Gastroesophageal sphincter (tissue), 3 donors: ENCODE results near the gene GRIN1.

Source experiments
- CTCF ChIP-seq, 4 experiments: fragments of 200-600 bp in 2 of 4; fragments of 450-650 bp in 2 of 4; sonication (generic) in 1 of 4; IDR thresholded peaks; one replicate each; pipeline ENCODE4 v1.5.1; 2017 to 2019; ENCODE audit warnings: antibody characterized with exemption in 4 of 4, mild to moderate bottlenecking in 2 of 4, moderate library complexity in 2 of 4
- EP300 ChIP-seq: sonication (generic); formaldehyde crosslinking; IDR thresholded peaks from one replicate; pipeline ENCODE4 v1.6.1; 2017; ENCODE audit warnings: antibody characterized with exemption, mild to moderate bottlenecking
- POLR2A ChIP-seq, 2 donors: fragments of 450-650 bp; IDR thresholded peaks; one replicate each; pipeline ENCODE4 v1.6.1; 2017; ENCODE audit warnings: antibody characterized with exemption in 2 of 2, mild to moderate bottlenecking in 2 of 2, moderate library complexity in 1 of 2
- POLR2AphosphoS5 ChIP-seq: sonication (generic); formaldehyde crosslinking; IDR thresholded peaks from one replicate; pipeline ENCODE4 v1.6.1; 2017; ENCODE audit warnings: antibody characterized with exemption

- no peak for TF ChIP-seq CTCF (IDR thresholded peaks at IDR 0.05)
- TF ChIP-seq POLR2AphosphoS5 = no peak
- TF ChIP-seq POLR2A (IDR thresholded peaks at IDR 0.05) = no peak
- TF ChIP-seq EP300 = no peak
Measured at GRCh38 chr9:137214620-137215019, 75.7 kb downstream of the GRIN1 start.
